ENCODE results near the gene MUC5B. TPM values are rescaled to one million over a fixed set of nuclear protein-coding genes. Genes with fewer than 3 reads are reported as not detected.
A peak's percentile ranks its signal among the peaks of the same experiment; 100 is the strongest.

MUC5B gene
- total RNA-seq, 4 donors from 2014 or later, result 0.22 to 0.61 (median 0.29) TPM; not detected in 1

DNA sequence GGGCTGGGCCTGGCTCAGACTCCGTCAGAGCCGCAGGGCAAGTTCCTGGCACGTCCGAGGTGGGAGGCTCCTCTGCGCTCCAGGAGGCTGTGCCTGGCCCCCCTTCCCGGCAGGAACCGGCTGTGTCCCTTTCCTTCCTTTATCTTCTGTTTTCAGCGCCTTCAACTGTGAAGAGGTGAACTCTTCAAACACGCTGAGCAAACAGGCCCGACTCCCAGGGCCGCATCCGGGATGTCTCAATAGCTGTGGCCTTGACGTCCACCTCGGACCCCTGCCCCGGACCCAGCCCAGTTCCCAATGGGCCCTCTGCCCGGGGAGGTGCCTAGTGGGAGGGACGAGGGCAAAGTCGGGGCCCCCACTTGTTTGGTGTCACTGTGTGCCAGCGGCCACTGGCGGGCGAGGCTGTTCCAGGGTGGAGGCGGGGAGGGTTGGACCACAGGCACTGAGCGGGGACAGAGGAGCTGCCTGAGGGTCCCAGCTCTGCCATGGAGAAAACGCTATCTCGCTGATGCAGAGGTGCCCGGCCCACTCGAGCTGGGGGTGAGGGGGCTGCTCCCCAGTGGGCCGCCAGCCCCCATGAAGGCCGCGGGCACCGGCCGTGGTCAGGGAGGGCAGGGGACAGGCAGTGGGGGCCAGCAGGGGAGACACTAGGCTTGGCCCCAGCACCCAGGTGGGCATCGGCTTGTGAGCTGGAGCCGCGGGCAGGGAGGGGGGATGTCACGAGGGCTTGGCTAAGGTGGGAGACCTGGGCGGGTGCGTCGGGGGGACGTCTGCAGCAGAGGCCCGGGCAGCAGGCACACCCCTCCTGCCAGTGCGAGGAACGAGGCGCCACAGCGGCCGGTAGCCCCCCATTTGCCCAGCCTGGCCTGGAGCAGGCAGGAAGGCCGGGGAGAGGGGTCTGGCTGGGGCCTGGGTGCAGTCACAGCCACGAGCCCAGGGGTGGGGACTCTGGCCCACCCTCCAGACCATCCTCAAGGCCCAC lies 2.7 kb upstream of the MUC5B start:
- DNase-seq (ENCODE audit: low spot score in 2 of 2), result peak in 1 of 2 donors; percentile 88
- intact Hi-C loops (cut with DNase I; ENCODE audit: low total_unique reads), result no loop called here
- no peak overlapping the region for H3K4me3 ChIP-seq (ENCODE audit: low read depth, poor library complexity, severe bottlenecking)
- TF ChIP-seq, protein P1, sequence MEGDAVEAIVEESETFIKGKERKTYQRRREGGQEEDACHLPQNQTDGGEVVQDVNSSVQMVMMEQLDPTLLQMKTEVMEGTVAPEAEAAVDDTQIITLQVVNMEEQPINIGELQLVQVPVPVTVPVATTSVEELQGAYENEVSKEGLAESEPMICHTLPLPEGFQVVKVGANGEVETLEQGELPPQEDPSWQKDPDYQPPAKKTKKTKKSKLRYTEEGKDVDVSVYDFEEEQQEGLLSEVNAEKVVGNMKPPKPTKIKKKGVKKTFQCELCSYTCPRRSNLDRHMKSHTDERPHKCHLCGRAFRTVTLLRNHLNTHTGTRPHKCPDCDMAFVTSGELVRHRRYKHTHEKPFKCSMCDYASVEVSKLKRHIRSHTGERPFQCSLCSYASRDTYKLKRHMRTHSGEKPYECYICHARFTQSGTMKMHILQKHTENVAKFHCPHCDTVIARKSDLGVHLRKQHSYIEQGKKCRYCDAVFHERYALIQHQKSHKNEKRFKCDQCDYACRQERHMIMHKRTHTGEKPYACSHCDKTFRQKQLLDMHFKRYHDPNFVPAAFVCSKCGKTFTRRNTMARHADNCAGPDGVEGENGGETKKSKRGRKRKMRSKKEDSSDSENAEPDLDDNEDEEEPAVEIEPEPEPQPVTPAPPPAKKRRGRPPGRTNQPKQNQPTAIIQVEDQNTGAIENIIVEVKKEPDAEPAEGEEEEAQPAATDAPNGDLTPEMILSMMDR (IDR thresholded peaks at IDR 0.05), result no peak
- no peak for TF ChIP-seq POLR2A (IDR thresholded peaks at IDR 0.05)
- 62 to 68% methylated on average over 45 to 48 of the region's 48 CpGs for whole genome bisulfite sequencing, 2 donors

DNA sequence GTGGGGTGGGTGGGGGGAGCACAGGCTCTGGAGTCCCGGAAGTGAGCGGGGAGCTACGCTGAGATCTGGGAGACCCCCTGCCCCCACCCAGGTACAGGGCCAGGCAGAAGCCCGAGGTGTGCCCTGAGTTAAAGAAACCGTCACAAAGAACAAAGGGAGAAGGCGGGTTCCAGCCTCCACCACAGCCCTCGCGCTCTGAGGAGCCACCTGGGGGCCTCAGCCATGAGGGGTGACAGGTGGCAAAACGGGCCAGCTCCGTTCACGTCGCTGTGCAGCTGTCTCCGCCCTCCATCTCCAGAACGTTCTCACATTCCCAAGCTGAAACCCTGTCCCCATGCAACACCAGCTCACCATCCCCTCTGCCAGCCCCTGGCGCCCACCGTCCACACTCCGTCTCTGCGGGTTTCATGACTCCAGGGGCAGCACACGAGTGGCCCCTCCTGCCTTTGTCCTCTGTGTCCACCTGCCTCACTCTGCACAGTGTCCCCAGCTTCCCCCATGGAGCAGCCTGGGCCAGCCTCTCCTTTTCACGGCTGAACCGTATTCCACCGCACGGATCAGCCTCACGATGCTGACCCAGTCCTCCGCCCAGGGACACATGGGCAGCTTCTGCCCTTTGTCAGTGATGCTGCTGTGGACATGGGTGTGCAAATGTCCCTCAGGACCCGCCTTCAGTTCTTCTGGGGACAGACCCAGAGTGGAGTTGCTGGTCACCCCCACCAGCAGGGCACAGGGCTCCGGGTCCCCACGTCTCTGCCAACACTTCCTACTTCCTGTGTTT lies 1.7 kb upstream of the MUC5B start:
- intact Hi-C loops (cut with DNase I; ENCODE audit: low total_unique reads), result no loop called here
- peak in 1 of 2 donors; percentile 53 for DNase-seq (ENCODE audit: low spot score in 2 of 2)
- TF ChIP-seq, protein P1 (IDR thresholded peaks at IDR 0.05), result no peak
- TF ChIP-seq POLR2A (IDR thresholded peaks at IDR 0.05), result no peak
- H3K4me3 ChIP-seq (ENCODE audit: low read depth, poor library complexity, severe bottlenecking), result no peak overlapping the region
- WGBS, 2 donors, result 50 to 54% methylated on average over 27 to 28 of the region's 28 CpGs

DNA sequence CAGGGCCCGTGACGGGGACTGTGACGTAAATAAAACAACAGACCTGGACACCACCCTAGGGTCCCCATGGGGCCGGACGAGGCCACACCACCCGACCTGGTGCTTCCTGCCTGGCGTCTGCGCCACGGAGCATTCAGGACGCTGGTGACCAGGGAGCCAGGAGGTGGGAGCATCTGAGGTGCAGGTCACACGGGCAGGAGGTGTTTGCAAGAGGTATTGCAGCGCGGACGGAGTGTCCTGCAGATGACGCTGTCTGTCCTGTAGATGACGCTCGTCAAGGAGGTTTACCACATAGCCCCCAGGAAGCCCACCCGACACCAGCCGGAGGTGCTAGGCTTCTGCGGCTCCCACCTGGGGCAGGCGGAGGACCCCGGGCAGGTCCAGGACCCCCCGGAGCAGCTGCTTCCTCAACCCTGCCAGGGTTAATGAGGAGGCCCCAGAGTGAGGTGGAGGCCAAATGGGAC lies 986 bp upstream of the MUC5B start:
- peak in 1 of 2 donors; percentile 82 for DNase-seq (ENCODE audit: low spot score in 2 of 2)
- TF ChIP-seq, protein P1 (IDR thresholded peaks at IDR 0.05), result no peak
- no peak for TF ChIP-seq POLR2A (IDR thresholded peaks at IDR 0.05)
- H3K4me3 ChIP-seq (ENCODE audit: low read depth, poor library complexity, severe bottlenecking), result no peak overlapping the region
- 76 to 83% methylated on average over 20 to 23 of the region's 23 CpGs for WGBS, 2 donors
- intact Hi-C loops (cut with DNase I; ENCODE audit: low total_unique reads), result no loop called here

DNA sequence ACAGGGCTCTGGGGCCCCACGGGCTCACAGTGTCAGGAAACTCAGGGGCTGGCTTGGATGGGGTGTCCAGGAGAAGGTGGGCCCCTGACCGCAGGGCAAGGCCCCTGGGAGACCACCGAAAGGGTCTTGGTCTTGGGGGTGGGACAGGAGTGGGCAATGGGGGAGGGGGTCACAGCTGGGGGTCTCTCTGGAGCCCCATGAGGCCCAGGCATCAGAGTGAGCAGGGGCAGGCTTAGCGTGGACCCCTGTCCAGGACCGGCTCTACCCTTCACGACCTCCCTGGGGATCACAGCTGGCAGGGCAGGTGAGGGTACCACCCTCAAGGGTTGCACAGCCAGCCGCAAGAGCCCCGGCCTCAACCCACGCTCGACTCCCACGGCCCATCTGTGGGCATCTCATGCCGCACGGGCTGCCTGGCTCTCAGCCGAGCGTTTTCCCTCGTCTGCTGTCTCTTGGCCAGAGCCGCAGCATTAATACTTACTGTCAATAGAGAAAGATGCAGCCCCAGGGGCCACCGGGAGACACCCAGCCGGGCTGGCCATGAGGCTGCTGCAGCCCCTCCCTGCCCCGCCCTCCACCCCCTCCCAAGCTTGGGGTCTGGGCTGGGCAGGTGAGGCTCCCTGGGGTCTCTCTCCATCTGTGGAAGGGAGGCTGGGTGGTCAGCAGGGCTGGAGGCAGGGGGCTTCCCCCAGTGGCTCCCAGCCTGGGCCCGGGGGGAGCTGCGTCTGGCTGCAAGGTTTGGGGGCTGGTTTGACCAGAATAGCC lies 662 bp downstream of the MUC5B start:
- 32 to 57% methylated on average over 11 to 20 of the region's 22 CpGs for WGBS, 2 donors
- no peak overlapping the region for H3K4me3 ChIP-seq (ENCODE audit: low read depth, poor library complexity, severe bottlenecking)
- intact Hi-C loops (cut with DNase I; ENCODE audit: low total_unique reads), result no loop called here
- peak in 1 of 2 donors; percentile 81 for DNase-seq (ENCODE audit: low spot score in 2 of 2)
- TF ChIP-seq, protein P1 (IDR thresholded peaks at IDR 0.05), result no peak
- TF ChIP-seq POLR2A (IDR thresholded peaks at IDR 0.05), result no peak

DNA sequence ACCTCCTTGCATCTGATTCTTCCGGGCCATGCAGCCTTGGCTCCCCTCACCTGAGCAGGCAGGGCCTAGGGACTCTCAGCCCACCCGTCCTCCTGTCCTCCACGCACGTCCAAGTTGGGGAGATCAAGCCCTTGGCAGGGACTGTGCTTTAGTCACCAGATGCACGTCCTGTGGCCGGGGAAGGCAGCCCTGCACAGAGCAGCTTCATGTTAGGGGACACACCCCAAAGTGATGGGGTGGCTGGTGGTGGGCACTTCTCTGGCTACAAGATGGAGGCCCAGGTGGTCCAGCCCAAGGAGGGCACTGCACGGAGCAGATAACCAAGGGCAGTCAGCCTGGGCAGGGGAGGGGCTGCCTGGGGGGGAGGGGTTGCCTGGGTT lies 1.2 kb downstream of the MUC5B start:
- WGBS, 2 donors, result 11% methylated on average over 7 of the region's 7 CpGs; no CpG with 5 or more reads in 1 of the 2 donors
- TF ChIP-seq, protein P1 (IDR thresholded peaks at IDR 0.05), result no peak
- no peak for TF ChIP-seq POLR2A (IDR thresholded peaks at IDR 0.05)
- H3K4me3 ChIP-seq (ENCODE audit: low read depth, poor library complexity, severe bottlenecking), result no peak overlapping the region
- intact Hi-C loops (cut with DNase I; ENCODE audit: low total_unique reads), result no loop called here
- no peak for DNase-seq (ENCODE audit: low spot score in 2 of 2)
